Activated effector memory CD4-positive, alpha-beta T cell treated with anti-CD3 and anti-CD28 coated beads, Interleukin-2, amount 50 U/mL, for 16 hours (primary cell): ENCODE data around the gene FOXO1.
A peak's percentile ranks its signal among the peaks of the same experiment; 100 is the strongest.
"Not testable (repeated sequence)": the region's sequence is repeated elsewhere in the genome, so short reads cannot be mapped to it uniquely, and the experiment has no call there.

Experiments used
- DNase-seq: peaks from one replicate; pipeline ENCODE4 v3.0.0-alpha.2; 2020

The FOXO1 gene

DNA sequence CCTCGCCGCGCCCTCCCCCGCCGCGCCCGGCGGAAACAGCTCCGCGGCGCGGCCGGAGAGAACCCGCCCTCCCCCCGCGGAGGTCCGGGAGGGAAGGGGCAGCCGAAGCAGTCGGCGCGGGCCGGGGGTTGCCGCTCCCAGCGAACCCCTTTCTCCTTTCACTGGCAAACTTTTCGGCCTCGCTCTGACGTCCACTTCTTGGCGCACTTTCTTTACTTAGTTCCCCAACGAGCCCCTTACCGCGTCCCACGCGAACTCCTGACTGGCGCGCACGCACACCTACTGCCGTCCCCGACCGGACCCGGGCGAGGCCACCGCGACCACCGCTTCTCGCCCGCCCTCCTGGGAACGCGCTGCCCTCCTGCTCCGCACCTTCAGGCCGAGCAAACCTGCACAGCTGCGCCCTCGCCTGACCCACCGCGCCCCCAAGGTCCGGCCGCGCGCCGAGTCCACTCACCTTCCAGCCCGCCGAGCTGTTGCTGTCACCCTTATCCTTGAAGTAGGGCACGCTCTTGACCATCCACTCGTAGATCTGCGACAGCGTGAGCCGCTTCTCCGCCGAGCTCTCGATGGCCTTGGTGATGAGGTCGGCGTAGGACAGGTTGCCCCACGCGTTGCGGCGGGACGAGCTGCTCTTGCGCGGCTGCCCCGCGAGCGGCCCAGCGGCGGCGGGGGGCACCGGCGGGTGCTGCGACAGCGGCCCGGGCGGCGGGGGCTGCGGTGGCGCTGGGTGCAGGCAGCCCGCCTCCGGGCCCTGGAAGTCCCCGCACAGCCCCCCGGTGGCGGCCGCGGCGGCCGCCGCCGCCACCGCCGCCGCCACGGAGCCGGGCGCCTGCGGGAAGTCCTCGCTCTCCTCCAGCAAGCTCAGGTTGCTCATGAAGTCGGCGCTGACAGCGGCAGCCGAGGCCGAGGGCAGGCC is 1.1 kb downstream of the FOXO1 start:
- peak; percentile 83 for DNase-seq

GRCh38 chr13:40664350-40665125 is 1.9 kb downstream of the FOXO1 start:
- peak; percentile 92 for DNase-seq

- not testable (repeated sequence) for DNase-seq
These were observed 2.4 kb downstream of the FOXO1 start for GRCh38 chr13:40664100-40664349.

GRCh38 chr13:40662866-40663265 is 3.6 kb downstream of the FOXO1 start:
- peak; percentile 72 for DNase-seq

GRCh38 chr13:40661875-40662665 is 4.4 kb downstream of the FOXO1 start:
- DNase-seq = no peak

DNA sequence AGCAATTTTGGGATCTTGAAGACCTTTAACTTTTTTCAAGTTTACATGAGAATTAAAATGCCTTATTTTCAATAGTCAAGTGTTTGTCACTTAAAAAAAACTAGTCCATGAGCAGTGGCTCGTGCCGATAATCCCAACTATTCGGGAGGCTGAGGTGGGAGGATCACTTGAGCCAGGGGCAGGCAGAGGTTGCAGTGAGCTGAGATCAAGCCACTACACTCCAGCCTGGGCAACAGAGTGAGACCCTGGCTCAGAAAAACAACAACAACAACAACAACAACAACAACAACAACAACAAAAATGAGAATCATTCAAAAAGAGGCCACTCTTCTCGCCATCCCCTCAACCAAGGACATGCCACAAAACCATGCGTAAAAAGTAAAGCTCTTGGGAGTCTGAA is 5.7 kb downstream of the FOXO1 start:
- DNase-seq = no peak

DNA sequence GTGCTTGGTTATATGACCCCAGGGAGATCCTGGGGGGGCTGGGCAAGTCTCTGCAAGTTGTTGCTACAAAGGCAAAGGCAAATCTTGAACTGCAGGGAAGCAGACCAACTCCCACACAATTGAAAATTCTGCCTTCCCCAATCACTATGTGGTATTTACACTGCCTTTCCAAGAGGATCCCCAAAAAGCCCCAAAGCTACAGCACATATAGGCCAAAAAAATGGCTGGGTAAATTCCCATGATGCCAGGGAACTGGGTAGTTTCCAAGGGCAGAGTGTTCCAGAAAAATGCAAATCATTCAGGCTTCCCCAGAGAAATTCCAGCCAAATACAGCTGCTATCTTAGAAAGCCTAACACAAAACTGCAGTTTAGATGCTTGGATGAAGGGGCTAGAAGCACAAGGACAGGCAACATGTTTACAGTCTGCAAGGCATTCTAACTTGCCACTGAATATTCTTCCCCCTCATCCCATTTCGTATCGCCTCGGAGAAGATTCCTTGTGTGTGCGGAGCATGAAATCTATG is 6.2 kb downstream of the FOXO1 start:
- no peak for DNase-seq

DNA sequence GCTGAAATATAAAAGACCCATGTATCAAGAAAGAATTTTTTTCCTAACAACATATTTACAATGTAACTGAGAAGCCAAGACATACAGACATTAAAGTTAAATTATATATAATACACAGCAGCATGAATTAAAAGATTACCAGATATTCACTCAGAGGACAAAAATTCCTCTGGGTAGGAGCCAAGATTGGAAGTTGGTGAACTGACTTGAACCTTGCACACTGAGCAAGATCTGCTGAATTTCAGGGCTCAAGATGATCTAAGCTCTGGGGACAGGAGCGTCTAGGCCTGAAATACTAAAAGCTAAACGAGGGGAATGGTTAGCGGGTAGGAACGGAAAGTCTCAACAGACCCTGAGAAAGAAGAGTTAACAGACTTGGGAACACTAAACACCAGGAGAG is 8.5 kb downstream of the FOXO1 start:
- no peak for DNase-seq

GRCh38 chr13:40657307-40657706 is 9.1 kb downstream of the FOXO1 start:
- no peak for DNase-seq

- DNase-seq = no peak
These were observed 10.1 kb downstream of the FOXO1 start for GRCh38 chr13:40656358-40656757.

DNA sequence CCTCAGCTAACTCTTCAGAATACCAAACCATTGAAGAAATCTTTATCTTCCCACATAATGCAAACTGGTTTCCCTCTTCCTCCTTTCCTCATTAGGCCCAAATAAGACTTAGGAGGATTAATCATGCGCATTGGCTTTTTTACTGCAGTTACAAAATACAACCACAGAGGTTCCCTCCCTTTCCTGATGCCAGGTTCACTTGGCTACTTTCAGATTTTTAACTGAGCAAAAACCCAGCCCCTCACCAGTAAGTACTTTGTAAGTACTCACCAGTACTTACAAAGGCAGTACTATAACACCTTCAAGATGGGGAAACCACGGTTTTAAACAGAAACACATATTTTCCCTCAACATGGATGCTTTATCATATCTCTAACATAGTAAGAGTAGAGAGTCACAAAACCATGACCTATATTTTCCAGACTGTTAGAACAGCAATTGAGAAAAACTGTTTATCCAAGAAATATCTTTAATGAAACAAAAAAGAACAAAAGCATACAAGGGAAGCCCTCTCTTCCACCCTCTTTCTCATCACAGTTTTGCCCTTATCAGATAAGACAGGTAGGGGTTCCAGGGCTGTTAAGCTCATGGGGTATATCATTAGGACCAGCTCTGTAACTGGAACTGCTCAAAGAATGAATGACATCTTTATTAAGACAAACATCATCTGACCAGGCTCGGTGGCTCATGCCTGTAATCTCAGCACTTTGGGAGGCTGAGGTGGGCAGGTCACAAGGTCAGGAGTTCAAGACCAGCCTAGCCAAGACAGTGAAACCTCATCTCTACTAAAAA is 12.7 kb downstream of the FOXO1 start:
- DNase-seq = no peak

GRCh38 chr13:40652588-40652940 is 13.9 kb downstream of the FOXO1 start:
- no peak for DNase-seq

- DNase-seq = no peak
These were observed 14.4 kb downstream of the FOXO1 start for GRCh38 chr13:40651866-40652587.

GRCh38 chr13:40648841-40649240 is 17.6 kb downstream of the FOXO1 start:
- no peak for DNase-seq

DNA sequence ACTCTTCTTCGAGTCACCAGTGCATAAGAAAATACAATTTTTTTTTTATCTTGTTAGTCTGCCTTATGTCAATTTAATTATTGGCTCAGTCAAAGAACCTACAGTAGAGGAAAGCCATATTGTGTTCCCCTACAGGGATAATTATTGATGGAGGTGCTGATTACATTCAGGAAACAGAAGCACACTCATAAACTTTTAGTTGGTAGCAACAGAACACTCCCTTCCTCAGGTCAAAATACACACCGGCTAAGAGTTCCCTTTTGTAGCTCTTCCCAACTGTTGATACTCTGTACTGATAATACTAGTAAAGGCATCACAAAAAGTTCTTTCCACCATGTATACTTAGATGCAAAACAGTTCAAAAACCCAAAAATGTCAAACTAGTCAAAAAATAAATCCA is 18.4 kb downstream of the FOXO1 start:
- DNase-seq = no peak

- DNase-seq = no peak
These were observed 21.4 kb downstream of the FOXO1 start for GRCh38 chr13:40644838-40645604.

GRCh38 chr13:40640845-40641458 is 25.5 kb downstream of the FOXO1 start:
- DNase-seq = peak; percentile 75

- DNase-seq = no peak
These were observed 26.2 kb downstream of the FOXO1 start for GRCh38 chr13:40640202-40640601.

DNA sequence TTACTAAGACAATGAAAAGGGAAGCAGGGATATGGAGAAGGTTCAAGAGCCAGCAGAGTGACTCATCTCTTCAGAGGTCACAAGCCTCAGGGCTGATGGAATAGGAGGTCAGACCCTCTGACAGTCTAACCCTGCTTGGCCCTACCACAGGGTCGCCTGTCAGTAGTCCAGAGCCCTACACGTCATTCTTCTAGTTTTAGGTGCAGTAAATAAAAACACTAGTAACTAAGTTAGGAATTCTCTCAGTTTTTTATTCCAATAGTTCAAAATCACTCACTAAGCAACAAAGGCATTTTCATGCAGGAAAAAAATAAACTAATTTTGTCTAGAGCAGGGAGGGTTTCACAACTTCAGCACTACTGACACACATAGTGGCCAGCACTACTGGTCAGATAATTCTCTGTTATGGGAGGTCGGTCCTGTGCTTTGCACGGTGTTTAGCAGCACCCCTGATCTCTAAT is 27.2 kb downstream of the FOXO1 start:
- no peak for DNase-seq

DNA sequence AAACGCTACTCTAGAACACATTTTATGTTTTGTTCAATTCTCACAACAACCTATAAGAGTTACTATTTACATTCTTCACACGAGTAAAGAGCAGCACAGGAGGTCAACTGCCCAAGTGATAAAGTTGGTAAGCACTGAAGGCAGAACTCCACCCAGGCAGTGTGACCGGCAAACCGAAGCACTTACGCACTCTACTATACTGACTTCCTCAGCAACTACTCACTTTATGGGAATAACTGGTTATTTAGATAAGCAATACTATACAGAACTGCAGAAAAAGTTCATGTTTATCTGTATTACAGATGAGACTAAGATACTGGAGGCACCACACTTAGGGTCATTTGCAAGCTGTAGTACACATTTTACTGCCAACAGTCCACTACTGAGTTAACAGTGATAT is 28.8 kb downstream of the FOXO1 start:
- no peak for DNase-seq
